Activated T-cell treated with anti-CD3 and anti-CD28 coated beads for 4 hours (primary cell): ENCODE results near the gene SLC66A2.
"Not testable (repeated sequence)": the region's sequence is repeated elsewhere in the genome, so short reads cannot be mapped to it uniquely, and the experiment has no call there.

ENCODE experiments used
- DNase-seq: peaks from one replicate; pipeline ENCODE4 v3.0.0-alpha.2; 2020

Gene SLC66A2

DNA sequence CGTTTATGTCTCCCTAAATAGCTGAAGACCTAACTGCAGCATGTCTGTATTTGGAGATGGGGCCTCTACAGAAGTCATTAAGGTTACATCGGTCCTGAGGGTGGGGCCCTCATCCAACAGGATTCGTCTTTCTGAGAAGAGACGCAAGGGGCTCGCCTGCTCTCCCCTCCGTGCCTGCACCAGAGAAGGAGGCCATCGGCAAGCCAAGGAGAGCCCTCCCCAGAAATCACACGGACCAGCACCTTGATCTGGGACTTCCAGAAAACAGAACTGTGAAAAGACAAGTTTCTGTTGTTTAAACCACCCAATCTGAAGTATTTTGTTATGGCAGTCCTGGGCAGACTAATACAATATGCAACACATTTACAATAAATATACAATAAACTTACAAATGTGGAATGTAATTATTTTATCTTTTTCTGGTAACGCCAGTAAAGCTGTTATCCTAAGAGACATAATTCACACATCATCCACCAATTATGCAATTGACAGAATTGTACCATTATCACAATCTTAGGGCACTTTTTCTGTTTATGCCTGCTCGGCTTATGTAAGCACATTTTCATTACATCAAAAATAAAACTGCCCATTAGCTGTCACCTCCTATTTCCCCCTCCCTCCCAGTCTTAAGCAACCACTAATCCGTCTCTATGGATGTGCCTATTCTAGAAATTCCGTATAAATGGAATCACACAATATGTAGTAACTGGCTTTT is 19.1 kb upstream of the SLC66A2 start:
- no peak for DNase-seq

DNA sequence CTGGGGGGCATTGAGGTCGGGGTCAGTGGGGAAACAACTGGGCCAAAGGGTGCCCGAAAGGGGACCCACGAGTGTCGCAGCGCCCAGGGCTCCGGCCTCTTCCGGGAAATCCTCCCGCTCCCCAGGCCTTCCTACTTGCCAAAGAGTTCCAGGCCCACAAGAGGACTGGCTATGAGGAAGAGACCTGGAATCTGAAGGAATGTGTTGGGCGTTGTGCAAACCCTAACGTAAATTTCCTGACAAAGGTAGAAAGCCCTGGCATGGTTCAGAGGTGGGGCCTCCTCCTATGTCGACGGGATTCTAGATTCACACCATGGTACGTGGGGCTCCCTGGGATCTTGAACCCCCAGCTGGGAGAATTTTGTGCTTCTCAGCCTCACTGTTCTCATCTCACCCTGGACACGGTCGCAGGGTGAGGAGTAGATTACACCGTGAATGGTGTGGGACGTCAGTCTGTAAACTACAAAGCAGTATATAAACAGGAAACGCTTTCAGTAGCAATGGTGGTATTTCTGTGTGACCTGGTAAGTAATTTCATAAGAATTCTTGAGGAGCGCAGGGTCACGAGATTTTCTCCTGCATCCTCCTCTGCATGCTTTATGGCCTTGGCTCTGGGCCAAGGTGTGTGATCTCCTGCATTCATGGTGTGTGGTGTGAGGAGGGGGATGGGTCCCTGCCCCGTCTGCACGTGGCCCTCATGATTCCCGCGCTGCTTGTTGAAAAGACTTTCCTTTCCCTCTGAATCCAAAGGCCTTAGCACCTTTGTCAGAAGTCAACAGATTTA is 13.9 kb upstream of the SLC66A2 start:
- no peak for DNase-seq

DNA sequence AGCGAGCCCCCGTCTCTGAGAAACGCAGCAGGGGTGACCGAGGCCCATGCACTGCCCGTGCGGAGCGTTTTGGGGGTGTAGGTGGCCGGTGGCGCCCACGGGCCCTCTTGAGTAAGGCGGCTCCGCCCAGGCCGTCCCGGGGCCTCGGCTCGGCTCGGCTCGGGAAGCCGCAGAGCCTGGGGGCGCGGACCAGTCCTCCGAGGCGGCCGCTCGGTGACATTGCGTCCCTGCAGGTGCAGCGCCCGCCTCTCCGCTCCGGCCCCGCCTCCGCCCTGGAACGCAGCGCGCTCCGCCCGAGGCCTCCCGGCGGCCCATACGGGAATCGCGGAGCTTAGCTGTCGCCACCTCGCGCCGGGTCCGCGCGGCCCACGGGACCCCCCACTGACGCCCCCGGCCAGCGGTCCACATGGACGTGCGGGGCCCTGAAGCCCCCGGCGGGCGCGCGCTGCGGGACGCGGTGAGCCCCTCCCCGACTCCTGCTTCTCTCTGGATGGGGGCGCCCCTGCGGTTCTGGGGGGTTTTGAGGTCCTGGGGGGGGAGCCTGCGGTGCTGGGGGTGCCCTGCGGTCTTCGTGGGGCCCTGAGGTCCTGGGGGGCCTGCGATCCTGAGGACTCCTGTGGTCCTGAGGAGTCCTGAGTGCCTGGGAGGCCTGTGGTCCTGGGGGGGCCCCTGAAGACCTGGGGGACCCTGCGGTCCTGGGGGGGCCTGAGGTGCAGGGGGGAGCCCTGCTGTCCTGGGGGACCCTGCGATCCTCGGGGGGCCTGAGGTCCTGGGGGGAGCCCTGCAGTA is 13.1 kb upstream of the SLC66A2 start, which contains the start of gene HSBP1L1:
Gene HSBP1L1 (plus strand): TSS at position 314 of the 789 bp plus-strand sequence. CDS start 93 bp downstream, at position 407.
- DNase-seq, result no peak

DNA sequence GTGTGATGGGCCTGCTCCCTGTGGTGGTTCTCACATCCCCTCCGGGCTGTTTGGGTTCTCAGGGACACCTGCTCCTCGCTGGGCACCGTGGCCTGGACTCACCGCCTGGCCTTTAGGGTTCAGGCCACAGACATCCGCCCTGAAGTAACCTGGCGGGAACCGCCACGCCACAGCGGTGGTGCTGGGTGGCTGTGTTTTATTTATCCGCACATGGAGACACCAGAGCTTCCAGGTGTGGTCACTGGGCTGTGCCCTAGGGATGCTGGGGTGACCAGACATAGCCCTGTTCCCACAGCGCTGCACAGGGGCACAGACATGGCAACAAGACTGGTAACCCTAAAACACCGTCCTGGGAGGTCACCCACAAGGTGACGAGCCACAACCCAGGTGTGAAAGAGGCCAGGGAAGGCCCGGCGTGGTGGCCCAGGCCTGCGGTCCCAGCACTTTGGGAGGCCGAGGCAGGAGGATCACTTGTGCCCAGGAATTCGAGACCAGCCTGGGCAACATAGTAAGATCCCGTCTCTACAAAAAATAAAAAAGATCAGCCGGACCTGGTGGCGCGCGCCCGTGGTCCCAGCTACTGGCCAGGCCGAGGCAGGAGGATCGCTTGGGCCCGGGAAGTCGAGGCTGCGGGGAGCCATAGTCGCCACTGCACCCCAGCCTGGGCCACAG is 12.3 kb upstream of the SLC66A2 start:
- DNase-seq, result no peak

DNA sequence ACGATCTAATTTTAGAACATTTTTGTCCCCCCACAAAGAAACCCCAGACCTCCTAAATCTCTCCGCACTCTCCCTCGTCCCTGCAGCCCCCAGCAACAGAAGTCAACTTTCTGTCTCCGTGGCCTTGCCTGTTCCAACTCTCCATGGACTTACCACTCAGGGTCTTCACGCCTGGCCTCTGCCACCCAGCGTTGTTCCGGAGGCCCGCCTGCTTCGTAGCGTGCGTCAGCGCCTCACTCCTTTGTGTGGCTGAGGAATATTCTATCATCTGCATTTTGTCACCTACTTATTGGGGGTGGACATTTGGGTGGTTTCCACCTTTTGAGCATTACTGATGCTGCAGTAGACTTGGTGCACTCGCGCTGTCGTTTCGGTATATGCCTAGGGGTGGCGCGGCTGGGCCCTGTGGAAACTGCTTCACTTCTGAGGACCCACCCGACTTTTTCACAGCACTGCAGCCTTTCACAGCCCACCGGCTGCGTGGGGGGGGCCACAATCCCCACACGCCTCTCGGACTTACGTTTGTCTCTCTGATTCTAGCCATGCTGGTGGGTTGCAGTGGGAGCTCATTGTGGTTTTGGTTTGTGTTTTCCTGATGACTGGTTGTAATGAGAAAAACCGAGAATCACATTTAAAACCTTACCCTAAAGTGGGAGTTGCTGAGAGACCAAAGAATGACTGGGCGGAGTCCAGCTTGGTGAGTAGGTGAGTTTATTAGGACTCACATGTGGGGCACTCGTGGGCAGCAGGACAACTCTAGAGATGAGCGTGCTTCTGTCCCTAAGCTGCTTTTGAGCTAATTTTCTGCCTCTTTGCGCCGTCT is 11.6 kb upstream of the SLC66A2 start:
- DNase-seq, result no peak

DNA sequence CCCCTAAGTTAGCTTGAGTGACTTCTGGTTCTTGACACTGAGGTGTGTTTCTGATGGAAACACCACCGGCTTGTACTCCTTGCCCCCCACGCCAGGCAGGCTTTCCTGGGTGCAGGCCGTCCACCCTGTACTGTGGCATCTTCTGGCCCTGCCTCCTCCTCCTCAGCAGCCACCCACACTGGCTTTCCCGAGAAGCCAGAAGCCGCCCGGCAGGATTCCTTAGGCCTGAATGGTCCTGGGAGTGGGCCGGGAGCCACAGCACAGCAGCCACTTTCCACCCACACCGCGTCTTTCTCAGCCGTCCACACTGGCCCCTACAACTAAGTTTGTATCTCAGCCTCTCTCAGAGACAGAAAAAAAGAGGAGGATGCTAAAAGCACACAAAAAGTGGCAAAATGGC is 10.9 kb upstream of the SLC66A2 start:
- no peak for DNase-seq

DNA sequence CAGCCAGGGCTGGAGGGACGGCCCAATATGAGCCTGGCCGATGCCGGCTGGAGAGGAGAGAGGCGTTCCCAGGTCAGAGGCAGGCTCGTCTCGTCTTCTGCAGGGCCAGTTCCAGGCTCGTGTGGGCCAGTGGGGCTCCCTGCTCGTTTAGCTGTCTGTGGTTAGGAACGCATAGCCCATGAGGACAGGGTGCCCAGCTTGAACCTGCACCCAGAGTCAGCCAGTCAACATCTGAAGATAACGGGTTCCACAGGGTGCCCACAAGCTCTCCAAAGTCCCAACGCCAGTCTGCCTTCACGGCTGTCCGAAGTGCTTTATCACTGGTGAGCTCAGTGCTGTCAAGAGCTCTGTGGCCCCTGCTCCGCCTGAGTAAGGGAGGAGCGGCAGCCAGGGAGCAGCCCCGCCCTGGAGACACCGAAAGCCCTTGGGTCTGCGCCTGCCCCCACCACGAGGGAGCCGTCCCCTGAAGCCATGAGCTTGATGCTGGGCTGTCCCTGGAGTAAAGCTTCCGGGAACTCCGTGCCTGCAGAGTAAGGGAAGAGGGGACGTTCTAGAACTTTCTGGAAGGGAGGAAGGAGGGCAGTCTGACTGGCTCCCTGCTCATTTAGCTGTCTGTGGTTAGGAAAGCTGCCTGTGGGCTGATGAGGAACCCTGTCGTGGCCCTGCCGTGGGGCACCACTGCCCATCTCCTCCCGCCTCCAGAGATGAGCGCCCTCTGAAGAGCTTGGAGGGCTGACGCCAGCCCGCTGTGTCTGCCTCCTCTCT is 10.3 kb upstream of the SLC66A2 start:
- no peak for DNase-seq

DNA sequence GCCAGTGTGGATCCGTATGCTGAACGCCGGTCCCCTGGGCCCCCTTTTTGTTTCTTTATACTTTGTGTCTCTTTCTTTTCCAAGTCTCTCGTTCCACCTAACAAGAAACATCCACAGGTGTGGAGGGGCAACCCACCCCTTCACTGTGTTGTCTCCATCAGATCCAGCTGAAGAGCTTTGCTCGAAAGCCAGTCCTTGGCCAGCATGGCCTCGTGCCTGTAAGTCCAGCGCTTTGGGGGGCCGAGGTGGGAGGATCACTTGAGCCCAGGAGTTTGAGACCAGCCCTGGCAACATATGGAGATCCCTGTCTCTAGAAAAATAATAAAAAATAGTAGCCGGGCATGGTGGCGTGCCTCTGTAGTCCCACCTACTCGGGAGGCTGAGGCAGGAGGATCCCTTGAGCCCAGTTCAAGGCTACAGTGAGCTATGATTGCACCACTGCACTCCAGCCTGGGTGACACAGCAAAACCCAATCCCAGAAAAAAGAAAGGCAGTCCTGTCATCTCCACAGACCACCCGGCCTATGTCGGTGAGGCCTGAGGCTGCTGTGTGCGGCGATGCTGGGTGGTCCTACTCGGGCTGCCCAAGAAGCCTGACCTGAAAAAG is 9.6 kb upstream of the SLC66A2 start:
- no peak for DNase-seq

DNA sequence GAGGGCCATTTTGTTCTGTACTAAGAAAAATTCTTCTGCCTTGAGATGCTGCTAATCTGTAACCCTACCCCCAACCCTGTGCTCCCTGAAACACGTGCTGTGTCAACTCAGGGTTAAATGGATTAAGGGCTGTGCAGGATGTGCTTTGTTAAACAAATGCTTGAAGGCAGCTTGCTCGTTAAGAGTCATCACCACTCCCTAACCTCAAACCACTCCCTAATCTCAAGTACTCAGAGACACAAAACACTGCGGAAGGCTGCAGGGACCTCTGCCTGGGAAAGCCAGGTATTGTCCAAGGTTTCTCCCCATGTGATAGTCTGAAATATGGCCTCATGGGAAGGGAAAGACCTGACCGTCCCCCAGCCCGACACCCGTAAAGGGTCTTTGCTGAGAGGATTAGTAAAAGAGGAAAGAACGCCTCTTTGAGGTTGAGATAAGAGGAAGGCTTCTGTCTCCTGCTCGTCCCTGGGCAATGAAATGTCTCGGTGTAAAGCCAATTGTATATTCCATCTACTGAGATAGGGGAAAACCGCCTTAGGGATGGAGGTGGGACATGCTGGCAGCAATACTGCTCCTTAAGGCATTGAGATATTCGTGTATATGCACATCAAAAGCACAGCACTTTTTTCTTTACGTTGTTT is 8.8 kb upstream of the SLC66A2 start:
- not testable (repeated sequence) for DNase-seq

DNA sequence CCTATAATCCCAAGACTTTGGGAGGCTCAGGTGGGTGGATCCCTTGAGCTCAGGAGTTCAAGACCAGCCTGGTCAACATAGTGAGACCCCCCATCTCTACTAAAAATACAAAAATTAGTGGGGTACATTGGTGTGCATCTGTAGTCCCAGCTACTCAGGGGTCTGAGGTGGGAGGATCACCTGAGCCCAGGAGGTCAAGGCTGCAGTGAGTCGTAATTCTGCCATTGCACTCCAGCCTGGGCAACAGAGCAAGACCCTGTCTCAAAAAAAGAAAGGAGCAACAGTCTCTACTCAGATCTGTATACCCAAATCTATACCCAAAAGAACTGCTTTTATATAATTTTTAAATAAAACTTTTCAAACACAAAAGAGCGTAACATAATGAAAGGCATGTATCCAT is 7.5 kb upstream of the SLC66A2 start:
- no peak for DNase-seq

DNA sequence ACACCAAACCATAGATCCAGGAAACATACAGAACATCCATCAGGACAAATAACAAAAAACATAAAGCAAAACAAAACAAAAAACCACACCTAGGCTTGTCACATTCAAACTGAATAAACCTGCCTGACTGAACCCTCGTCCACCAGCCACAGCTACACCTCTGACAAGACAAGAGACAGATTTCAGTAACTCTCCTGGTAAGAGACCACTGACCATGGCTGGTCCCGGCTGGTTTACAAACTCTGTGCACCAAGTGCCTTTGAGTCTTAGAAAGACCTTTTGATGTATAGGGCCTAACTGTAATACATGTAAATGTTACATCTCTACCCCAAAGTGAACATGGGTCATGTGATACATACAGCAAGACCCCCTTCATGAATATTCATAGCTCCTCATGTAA is 4.8 kb upstream of the SLC66A2 start:
- DNase-seq, result no peak

DNA sequence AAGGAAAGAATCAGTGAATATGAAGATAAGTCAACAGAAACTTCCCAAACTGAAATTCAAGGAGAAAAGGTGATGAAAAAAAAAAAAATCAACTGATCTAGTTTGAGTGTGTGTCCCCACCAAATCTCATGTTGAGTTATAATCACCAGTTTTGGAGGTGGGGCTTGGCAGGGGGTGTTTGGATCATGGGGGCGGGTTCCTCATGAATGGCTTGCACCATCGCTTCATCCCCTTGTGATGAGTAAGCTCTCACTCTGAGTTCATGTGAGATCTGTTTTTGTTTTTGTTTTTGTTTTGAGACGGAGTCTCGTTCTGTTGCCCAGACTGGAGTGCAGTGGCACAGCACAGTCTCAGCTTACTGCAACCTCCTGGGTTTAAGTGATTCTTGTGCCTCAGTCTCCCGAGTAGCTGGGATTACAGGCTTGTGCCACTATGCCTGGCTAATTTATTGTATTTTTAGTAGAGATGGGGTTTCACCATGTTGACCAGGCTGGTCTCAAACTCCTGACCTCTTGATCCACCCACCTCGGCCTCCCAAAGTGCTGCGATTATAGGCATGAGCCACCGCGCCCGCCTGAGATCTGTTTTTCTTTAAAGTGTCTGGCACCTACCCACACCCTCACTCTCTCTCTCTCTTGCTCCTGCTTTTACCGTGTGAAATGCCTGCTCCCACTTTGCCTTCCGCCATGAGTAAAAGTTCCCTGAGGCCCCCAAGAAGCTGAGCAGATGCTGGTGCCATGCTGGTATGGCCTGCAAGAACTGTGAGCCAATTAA is 4.0 kb upstream of the SLC66A2 start:
- no peak for DNase-seq

DNA sequence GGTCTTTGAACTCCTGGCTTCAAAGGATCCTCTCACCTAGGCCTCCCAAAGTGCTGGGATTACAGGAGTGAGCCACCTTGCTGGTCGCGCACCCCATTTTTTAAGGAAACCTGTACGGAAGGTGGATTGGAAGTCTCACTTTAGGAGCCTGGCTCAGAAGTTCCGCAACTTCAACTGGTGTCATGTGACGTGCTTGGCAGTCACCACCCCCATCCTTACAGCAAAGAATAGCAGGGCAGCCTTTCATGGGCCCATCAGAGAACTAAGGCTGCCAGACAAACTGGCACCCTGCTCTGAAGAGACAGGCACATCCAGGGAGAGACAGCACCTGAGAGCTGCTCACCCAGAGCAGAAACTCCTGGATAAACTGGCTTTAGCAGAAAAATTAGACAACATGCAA is 3.3 kb upstream of the SLC66A2 start:
- DNase-seq, result no peak

DNA sequence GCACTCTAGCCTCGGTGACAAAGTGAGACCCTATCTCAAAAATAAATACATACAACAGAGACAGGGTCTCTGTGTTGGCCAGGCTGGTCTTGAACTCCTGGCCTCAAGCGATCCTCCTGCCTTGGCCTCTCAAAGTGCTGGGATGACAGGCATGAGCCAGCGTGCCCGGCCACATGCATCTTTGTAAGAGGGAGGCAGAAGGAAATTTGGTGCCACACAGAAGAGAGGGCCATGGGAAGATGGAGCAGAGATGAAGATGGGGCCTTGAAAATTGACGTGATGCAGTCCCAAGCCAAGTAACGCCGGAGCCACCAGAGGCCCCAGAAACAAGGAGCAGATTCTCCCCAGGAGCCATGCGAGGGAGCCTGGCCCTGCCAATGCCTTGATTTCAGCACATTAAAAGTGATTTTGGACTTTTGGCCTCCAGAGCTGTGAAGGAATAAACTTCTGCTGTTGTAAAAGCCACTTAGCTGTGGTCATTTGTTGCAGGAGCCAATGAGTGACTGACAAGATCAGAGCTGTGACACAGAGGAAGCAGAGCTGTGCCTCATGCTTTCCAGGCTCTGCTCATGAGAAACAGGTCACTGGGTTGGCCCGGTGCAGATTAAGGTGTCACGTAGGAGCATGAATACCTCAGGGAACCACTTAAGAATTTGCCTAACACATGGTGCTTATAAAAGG is 2.7 kb upstream of the SLC66A2 start:
- no peak for DNase-seq

DNA sequence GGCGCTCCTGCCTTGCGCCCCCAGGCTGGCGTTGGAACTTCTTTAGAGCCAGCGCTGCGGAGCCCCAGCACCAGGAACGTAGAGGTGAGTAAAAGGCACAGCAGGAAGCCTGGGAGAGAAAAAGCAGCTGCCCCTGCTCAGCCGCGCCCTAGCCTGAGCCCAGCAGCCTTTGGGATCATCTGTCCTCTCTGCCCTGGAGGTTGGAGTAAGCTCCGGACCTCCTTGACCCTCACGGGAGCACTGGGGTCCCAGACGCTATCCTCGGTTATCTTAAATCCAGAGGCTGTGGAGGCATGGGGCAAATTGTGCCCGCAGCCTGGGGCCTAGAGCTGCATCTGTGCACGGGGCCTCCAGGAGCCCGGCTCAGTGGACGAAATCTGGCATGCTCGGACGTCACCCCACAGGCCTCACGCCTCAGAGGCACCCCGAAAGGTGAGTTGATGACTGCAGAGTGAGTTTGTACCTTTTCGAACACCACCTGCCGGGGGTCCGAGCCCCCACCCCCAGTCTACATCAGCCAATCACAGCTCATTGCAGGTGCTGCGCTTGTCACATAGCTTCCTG is 1.6 kb upstream of the SLC66A2 start:
- no peak for DNase-seq

DNA sequence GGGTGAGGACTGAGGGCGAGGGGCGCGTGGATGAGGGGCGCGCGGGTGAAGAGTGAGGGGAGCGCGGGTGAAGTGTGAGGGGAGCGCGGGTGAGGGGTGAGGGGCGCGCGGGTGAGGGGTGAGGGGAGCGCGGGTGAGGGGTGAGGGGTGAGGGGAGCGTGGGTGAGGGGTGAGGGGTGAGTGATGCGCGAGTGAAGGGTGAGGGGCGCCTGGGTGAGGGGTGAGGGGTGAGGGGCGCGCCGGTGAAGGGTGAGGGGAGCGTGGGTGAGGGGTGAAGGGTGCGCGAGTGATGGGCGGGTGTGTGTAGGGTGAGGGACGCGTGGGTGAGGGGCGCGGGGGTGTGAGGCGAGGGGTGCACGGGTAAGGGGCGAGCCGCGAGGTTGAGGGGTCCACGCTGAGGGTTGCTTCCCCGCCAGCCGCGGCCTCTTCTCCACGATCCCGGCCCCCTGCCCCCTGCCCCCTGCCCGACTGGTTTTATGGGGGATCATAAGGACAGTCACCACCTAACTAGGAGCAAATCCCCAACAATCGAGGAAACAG is 1.1 kb upstream of the SLC66A2 start:
- no peak for DNase-seq

DNA sequence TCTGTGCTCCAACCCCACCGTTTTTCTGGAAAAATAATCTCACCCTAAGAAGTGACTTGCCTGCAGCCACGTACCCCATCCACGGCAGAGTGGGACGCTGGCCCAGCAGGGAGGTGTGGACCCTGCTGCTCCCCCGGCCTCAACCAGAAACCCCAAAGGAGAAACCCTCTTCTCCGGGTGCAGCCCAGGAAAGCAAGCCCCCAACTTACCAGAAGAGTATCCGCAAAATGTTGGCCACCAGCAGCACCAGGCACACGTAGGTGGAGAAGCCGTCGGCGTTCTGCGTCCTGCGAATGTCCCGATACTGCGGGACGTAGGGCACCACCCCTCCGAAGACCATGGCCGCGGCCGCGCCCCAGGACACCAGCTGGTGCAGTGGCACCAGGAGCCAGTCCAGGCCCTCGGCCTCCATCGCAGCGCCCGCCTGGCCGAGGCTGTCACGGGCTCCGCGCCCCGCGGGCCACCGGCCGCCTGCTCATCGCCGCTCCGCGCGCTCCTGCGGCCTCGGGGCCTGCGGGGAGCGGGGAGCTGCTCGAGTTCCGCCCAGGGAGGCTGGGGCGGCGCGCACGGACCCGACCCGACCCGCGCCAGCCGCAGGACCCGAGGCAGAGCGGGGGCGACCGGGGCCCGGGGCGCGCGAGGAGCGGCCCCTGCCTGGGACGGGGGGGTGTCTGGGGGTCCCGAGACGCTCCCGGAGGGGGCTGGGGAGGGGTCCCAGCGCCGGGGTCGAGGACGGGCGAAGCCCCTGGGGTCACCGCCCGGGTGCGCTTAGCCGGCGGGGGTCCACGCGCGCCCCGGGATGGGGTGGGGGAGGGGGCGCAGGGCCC is 725 bp downstream of the SLC66A2 start:
- no peak for DNase-seq
